HL-60/S4 treated with retinoic acid at 250 ng/mL for 4 days and 3 days (cell line): ENCODE measurements around the gene PZP.

ENCODE experiments used
- in situ Hi-C: fragments of 300-500 bp; cut with MboI; formaldehyde crosslinking; loops from 2 replicates; pipeline ENCODE4 v1.7.0; 2022; ENCODE audit warnings: low sequenced_read_pairs

The PZP gene

GRCh38 chr12:9104767-9105423 is 103.3 kb downstream of the PZP start:
- in situ Hi-C loops: no loop called here

GRCh38 chr12:9104087-9104486 is 104.1 kb downstream of the PZP start:
- in situ Hi-C loops: no loop called here

GRCh38 chr12:9103050-9103849 is 104.9 kb downstream of the PZP start:
- in situ Hi-C loops: no loop called here

GRCh38 chr12:9101018-9101687 is 107.0 kb downstream of the PZP start:
- in situ Hi-C loops: no loop called here

GRCh38 chr12:9099552-9100190 is 108.5 kb downstream of the PZP start:
- in situ Hi-C loops: no loop called here
